GM18861 (cell line): Measurements from ENCODE around the gene NPIPB2.

ENCODE experiments used
- ATAC-seq: cut with Tn5 transposase; IDR thresholded peaks from one replicate; pipeline ENCODE4 v1.9.1; 2021; ENCODE audit not compliant: unreplicated experiment

Gene NPIPB2

DNA sequence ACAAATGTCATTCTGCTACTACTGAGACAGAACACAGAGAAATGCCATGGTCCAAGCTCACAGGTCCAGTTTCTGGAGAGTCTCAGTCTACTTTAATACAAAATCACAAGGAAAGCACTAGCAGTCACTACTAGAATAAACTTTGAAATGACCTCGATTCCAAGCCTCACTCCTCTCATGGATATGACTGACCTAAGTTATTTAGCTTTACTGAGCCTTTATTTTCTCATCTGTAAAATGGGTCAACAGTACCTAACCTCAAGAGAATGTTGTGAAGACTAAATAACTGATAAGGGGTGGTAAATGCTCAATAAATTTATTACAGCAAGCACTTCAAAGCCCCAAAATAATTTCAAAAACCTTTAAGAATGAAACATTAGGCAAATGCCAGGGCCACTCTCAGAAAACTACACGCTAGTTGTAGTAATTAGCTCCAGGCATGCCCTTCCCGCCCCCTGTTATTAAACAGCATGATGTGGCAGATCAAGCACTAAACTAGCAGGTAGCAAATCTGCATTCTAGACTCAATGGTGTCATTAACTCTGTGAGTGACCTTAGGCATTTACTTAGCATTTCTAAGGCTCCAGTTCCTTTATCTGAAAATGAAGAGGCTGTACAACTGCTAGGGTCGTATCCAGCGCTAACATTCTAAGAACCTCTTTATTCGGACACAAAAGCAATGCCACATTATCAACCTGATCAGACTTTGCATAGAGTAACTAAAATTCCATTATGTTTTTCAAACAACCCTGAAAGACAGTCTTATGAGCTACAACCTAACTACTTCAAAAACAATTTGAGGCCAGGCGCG lies 34.5 kb downstream of the NPIPB2 start:
- ATAC-seq, result no peak

DNA sequence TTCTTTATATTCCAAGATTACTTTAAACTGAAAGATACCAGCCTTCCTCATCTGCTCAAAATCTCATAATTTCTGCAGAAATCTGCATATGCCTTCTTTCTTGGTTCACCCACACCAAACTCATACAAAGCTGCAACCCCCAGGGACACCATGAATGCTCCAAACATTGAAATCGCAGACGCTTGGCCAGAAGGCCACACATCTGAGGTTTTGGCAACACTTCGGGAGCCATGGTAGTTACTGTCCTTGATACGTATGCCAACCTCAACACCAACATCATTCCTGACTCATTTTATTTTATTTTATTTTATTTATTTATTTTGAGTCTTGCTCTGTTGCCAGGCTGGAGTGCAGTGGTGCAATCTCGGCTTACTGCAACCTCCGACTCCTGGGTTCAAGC lies 37.9 kb downstream of the NPIPB2 start:
- ATAC-seq, result no peak

DNA sequence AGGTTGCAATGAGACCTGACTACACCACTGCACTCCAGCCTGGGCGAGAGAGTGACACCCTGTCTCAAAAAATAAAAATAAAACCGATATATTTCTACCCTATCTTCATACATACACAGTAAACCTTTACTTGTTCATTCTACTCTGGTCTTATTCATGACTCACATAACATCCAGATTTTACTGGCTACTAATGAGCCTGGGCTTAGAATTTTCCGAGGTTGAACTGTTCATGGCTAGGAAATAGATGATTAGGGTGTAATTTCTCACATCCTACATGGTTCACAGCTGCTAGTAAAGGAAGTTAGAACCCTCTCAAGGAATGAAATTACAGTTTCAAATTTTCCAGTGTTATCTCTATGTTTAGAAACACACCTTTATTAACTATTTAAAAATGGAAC lies 40.8 kb downstream of the NPIPB2 start:
- ATAC-seq, result no peak

DNA sequence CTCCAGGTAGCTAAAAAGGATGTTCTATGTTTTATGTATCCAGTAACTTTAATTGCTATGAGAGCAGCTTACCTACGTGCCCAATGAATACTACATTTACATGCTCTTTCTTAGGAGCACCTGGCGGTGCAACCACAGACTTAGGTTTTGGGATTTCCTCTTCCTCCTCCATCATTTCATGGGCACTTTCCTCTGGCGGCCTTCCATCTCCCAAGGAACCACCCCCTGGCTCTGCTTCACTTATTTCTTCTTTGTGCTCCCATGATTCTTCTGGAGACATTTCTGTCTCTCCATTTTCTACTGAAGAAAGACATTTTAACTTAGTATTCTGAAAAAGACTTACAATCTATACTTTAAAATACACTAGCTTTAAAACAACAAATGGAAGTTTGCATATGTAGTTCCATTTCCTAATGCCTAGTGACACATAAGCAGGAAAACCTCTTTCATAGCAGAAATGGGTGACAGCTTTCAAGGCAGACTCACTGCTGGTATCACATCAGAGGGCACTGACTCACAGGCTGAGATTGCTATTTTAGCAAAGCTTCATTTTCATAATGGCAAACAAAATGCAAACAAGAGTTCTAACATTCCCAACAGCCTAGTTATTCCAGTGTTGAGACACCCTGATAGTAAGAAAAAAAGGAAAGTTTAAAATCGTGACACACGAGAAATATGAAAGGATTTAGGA lies 45.2 kb downstream of the NPIPB2 start:
- no peak for ATAC-seq

DNA sequence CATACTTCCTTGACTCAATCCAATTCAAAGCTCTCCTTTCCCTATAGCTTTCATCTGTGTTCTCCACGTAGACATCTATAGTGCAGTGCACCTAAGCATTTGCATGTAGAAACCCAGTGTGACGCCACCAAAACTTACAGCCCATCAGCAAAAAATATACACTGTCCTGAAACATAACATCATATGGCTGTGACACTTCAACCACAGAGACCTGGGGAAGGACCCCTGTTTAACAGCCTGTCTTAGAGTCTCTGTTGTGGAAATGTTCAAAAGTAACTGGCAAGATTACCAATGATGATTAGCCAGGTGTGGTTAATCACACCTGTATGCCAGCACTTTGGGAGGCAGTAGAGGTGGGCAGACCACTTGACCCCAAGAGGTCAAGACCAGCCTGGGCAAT lies 48.3 kb downstream of the NPIPB2 start:
- ATAC-seq, result no peak

DNA sequence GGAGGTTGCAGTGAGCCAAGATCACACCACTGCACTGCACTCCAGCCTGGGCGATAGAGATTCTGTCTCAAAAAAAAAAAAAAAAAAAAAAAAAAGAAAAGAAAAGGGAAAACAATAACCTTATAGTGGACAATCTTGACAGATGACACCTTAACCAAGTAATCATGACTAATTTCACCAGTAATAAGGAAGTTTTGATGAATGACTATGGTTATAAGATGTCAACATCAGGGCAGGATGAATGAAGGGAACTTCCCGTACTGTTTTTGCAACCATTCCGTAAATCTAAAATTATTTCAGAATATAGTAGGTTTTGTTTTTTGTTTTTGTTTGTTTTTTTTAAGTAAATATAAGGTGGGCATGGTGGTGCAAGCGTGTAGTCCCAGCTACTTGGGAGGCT lies 49.1 kb downstream of the NPIPB2 start:
- ATAC-seq, result no peak

DNA sequence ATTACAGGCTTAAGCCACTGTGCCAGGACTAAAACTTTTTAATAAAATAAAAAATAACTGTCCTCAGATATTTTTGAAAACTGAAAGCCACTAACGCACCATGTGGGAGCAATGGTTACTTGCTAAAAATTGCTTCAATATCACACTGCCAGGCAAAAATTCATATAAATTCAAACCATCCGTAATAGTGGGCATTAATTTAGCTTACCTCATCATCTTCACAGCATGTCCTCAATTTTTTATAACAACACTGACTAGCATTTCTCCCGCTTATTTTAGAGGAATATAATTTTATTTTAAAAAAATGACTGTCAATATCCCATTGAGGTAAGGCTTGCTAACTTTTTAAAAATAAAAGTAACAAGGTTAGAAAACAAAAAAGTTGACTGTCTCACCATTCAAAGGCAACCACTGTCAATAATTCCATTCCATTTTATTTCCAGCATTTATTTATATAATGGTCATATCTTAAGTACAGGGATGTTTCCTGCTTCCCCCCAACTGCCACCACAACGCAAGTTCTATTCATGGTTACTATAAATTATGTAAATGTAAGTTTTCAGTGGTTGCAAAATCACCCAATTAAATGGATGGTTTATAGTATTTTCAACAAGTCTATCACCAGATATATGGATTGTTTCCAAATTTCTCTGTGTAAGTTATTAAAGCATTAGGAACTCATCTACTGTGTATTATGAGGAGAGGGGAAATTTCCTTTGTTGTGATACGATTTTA lies 51.4 kb downstream of the NPIPB2 start:
- no peak for ATAC-seq

DNA sequence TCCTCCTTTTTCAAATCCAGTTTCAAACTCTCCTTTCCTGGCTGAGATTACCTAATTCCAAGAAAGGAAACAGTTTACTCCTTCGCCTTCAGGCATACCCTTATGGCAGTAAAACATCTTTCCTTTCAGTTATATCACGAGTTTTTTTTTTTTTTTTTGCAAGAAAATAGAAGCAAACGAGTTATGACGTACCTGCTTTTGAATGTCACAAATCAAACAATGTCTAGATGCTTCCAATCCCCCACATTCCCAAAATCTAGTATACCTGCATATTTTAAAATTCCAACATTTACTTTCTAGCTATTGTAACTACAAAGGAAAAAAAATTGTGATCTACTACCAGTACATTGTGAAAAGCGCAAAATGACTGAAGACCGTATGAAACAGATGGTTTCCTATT lies 55.0 kb downstream of the NPIPB2 start:
- ATAC-seq, result no peak

DNA sequence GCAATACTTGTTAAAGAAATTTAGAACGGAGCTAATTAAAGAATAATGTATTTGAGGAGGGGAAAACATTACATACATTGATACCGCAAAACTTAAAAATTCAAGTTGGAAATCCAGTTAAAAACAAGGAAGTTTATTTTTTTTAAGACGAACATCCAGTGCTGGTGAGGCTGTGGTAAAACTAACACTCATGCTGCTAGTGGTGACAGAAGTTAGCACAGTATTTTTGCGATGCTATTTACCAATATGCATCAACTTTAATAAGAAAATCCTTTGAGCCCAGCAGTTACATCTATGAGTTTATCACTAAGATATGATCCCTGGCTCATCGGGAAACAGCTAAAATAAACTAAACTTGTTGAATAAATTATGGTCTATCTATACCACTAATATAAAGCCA lies 57.8 kb downstream of the NPIPB2 start:
- no peak for ATAC-seq

DNA sequence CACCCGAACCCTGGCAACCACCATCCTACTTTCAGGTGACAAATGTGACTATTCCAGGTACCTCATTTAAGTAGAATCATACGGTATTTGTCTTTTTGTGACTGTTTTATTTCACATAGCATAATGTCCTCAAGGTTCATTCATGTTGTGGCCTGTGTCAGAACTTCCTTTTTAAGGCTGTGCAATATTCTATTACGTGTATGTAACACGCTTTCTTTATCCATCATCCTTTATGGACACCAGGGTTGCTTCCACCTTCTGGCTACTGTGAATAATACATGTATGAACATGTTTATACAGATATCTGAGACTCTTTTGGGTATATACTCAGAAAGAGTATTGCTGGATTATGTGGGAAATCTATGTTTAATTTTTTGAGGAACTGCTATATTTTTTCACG lies 61.8 kb downstream of the NPIPB2 start:
- no peak for ATAC-seq

DNA sequence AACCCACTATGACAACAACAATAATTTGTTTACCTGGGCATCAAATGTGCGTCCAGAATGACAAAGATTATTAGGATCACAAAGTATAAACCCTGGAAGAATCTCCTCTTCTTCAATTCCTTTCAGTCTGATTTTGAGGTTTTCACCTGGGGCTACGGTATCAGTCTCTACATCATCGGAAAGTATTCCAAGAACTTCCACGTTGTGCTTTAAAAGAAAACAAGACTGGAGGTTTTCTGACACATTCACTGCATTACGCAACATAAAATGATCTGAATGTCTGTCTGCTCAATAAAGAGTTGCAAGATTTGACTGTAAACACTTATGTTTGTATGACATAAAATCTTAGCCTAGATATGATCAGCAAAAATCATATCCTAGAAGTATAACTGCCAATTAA lies 64.5 kb downstream of the NPIPB2 start:
- ATAC-seq, result no peak
